Body of pancreas (tissue), 4 donors: Measurements from ENCODE around the gene EREG.

ENCODE experiments used
- CTCF ChIP-seq, 7 experiments: fragments of 450-650 bp in 4 of 7; fragments of 200-600 bp in 3 of 7; sonication (generic) in 3 of 7; IDR thresholded peaks; one replicate each; pipeline ENCODE4 v1.5.1; 2016 to 2019; ENCODE audit warnings: antibody characterized with exemption in 7 of 7
- POLR2A ChIP-seq, 3 donors: fragments of 450-650 bp; IDR thresholded peaks; one replicate each; pipeline ENCODE4 v1.6.1; 2016; ENCODE audit warnings: antibody characterized with exemption in 3 of 3, mild to moderate bottlenecking in 2 of 3

- TF ChIP-seq CTCF (IDR thresholded peaks at IDR 0.05) (no peak), POLR2A (IDR thresholded peaks at IDR 0.05) (no peak)
Measured at GRCh38 chr4:74395633-74396032, 30.7 kb downstream of the EREG start.
